ENCODE measurements around the gene SUCLG2.
"Not testable (repeated sequence)": the region's sequence is repeated elsewhere in the genome, so short reads cannot be mapped to it uniquely, and the experiment has no call there.

Gene SUCLG2

DNA sequence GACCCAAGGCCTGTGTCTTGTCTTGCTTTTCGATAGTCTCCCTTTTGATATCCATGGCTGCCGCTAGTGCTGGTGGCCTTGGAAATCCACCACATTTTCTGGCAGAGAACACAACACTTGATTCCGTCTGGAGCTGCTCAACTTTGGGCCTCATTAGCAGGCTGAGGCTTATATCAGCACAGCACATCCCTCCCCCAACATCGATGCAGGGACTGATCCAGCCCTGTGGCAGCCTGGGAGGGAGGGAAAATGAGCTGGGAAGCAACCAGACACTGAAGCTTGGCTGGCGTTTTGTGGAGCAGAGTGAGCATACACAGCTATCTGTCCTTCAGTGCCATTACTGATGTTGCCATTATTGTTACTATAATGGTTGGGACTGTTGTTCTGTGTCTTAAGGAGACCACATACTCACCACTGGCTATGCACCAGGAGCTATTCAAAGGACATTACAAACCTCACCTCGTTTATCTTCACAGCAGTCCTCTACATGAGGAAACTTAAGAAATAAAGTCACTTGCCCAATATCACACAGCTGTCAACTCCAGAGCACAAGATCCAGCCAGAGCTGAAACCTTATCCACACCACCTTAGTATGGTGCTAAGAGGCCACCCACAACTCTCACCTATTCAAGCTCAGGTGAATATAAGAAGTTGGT lies 102.9 kb downstream of the SUCLG2 start:
- no peak for DNase-seq

DNA sequence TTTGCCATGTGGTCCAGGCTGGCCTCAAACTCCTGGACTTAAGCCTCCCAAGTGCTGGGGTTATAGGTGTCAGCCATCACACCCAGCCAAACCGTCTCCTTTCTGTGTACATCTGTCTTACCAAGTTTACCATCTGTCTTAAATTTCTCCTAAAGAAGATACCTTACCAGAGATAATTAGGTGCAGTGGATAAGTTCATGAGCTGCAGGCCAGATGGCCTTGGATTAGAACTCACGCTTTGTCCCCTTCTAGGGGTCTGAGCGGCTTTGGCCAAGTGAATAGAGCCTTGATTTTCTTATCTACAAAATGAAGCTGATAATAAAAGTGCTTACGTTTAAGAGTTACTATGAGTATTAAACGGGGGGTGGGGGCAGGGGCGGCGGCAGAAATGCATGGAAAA lies 103.9 kb downstream of the SUCLG2 start:
- DNase-seq = no peak

DNA sequence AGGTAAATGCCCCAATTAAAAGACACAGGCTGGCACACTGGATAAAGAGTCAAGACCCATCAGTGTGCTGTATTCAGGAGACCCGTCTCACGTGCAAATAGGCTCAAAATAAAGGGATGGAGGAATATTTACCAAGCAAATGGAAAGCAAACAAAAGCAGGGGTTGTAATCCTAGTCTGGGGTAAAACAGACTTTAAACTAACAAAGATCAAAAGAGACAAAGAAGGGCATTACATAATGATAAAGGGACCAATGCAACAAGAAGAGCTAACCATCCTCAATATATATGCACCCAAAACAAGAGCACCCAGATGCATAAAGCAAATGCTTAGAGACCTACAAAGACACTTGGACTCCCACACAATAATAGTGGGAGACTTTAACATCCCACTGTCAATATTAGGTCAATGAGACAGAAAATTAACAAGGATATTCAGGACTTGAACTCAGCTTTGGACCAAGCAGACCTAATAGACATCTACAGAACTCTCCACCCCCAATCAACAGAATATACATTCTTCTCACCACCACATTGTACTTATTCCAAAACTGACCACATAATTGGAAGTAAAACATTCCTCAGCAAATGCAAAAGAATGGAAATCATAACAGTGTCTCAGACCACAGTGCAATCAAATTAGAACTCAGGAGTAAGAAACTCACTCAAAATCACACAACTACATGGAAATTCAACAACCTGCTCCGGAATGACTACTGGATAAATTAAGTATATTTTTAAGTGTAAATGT lies 111.7 kb downstream of the SUCLG2 start:
- DNase-seq = not testable (repeated sequence)

DNA sequence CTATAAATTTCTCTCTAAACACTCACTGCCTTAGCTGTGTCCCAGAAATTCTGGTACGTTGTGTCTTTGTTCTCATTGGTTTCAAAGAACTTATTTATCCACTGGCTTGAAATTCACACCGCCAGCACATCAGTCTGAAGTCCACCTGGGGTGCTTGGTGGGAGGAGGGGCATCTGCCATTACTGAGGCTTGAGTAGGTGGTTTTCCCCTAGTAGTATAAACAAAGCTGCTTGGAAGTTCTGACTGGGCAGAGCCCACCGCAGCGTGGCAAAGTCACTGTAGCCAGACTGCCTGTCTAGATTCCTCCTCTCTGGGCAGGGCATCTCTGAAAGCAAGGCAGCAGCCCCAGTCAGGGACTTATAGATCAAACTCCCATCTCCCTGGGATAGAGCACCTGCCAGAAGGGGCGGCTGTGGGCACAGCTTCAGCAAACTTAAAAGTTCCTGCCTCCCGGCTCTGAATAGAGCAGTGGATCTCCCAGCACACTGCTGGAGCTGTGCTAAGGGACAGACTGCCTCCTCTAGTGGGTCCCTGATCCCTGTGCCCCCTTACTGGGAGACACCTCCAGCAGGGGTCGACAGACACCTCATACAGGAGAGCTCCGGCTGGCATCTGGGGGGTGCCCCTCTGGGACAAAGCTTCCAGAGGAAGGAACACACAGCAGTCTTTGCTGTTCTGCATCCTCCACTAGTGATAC lies 114.1 kb downstream of the SUCLG2 start:
- DNase-seq = no peak

DNA sequence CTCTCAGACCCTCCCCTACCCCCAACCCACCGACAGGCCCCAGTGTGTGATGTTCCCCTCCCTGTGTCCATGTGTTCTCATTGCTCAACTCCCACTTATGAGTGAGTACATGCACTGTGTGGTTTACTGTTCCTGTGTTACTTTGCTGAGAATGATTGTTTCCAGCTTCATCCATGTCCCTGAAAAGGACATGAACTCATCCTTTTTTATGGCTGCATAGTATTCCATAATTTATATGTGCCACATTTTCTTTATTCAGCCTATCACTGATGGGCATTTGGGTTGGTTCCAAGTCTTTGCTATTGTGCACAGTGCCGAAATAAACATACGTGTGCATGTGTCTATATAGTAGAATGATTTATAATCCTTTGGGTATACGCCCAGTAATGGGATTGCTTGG lies 117.2 kb downstream of the SUCLG2 start:
- not testable (repeated sequence) for DNase-seq

DNA sequence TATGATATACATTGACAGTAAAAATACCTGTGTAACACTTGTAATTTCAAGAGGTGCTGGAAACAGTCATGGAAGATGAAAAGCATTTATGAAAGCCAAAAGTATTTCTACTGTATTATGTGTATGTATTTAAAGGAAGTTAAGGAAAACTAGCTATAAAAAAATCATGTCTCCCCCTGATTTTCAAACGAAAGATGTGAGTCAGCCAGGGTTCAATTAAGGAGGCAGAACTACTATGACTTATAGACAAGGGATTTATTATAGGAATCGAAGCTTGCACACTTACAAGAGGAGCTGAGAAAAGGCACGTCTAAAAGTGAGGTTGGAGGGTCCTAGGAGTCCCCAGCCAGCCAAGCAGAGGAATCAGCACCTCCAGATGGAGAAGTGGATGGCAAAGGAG lies 119.4 kb downstream of the SUCLG2 start:
- DNase-seq = no peak

DNA sequence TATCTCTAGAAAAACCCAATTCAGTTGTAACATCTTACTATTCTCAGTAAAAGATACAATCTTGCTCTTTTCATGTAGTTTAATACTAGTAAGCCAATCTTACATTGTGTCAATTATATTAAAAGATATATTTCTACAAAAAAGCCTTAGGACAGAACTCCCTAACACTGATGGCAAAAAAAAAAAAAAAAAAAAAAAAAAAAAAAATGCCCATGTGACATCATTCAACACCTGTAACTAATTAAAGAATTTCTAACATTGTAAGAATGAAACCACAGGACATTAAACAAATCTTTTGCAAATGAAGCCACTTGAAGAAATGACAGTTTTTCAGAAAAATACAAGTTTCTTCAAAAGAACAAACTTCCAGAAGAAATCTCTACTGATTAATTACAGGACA lies 119.8 kb downstream of the SUCLG2 start:
- DNase-seq = no peak

DNA sequence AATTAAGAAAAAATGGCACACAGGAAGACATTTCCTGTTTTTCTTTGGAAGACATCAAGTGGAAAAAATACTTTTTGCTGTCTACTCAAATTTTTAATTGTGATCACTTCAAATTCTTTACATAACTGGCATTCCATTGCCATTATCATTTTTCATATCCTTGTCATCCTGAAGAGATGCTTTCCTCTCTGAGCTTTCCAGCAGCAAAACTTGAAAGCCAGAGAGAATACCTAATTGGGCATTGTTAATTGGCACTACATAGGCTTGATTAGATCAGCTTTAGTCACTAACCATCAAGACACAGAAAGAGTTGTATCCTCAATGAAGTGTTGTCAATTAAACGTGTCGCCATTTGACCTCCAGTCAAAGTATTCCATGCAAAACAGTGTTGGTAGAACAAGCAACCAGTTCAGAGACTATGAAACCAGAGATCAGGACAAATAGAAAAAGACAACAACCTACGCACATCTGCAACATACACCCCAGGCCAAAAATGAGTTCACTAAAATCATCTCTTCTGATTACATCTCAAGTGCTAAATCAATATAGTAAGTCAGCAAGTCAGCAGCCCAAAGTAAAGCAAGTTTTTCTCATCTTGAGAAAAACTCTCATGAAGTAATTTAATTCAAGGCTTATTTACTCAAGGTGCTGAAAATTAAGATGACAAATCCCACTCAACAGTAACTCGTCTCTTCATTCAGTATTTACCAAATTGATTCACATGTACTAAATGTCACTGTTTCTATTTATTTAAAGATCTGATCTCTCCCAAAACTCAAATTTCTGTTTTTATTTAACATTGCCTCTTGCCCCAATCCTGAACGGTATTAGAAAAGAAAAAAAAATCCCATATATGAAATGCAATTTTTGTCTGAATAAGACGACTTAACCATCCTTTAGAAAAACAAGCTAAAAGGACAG lies 123.0 kb downstream of the SUCLG2 start:
- DNase-seq = no peak

DNA sequence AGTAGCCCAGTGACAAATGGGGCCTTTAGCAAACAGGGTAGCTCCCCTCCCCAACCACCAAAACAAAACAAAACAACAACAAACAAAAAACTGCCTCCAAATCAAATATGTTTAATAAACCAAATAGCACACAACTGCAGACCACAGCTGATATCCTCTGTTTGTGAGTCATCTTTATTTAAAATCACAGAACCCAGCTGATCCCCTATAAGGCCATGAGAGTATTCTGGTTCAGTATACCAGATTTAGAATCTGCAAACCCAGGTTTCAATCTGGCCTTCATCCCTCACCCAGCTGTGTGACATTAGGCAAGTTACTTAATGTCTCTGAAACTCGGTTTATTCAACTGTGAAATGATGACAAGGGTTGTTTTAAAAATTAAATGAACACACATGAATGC lies 124.5 kb downstream of the SUCLG2 start:
- DNase-seq = no peak

DNA sequence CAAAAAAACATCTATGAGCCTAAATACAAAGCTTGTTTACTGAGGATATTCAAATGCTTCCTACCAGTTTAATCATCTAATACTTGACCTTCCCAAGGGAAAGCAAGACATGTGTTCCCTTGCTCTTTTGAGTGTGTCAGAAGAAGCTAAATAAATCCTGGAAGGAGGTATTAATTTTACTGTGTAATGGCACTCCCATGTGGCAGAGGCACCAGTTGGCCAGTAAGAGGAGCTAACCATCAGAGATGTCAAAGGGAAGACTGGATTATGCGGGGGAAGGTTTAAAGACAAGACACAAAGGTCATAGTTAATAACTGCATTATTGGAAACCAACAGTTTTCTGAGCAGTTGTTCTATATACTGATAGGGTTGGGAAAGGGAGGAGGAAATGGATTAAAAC lies 125.1 kb downstream of the SUCLG2 start:
- DNase-seq = no peak

DNA sequence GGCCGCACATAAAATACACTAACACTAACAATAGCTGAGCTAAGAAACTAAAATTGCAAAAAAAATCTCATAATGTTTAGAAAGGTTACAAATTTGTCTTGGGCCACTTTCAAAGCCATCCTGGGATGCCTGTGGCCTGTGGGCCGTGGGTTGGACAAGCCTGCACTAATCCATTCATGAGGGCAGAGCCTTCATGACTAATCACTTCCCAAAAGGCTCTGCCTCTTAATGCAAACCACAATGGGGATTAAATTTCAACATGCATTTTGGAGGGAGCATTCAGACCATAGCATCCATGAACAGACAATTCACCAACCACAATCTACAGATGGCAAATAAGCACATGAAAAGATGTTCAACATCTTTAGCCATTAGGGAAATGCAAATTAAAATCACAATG lies 128.2 kb downstream of the SUCLG2 start:
- no peak for DNase-seq

DNA sequence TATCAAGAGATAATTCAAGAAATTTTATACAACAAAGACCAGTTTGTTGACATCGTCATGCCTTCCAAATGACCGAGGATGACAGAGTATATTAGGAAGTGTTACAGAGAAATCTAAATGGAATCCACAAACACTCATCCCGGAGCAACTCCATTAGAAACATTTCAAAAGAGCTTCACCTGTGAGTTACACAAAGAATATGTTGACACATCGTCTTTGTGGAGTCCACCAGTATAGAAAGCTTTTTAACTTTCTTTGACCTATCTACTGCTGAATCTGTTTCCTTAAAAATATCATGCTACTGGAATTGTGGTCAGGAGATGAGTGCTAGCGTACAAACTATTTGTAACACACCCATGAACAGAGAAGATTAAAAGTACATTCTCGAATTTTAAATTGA lies 130.4 kb downstream of the SUCLG2 start:
- DNase-seq = no peak

DNA sequence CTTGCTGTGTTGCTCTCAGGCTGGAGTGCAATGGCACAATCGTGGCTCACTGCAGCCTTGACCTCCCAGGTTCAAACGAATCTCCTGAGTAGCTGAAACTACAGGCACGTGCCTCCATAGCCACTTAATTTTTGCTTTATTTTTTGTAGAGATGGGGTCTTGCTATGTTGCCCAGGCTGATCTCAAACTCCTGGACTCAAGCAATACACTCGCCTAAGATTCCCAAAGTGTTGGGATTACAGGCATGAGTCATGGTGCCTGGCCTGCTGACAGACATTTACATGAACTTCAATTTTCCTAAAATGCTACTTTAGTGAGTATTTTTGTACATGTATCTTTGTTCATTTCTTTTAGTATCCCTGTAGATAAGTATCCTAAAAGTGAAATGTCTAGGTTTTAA lies 132.3 kb downstream of the SUCLG2 start:
- DNase-seq = no peak

DNA sequence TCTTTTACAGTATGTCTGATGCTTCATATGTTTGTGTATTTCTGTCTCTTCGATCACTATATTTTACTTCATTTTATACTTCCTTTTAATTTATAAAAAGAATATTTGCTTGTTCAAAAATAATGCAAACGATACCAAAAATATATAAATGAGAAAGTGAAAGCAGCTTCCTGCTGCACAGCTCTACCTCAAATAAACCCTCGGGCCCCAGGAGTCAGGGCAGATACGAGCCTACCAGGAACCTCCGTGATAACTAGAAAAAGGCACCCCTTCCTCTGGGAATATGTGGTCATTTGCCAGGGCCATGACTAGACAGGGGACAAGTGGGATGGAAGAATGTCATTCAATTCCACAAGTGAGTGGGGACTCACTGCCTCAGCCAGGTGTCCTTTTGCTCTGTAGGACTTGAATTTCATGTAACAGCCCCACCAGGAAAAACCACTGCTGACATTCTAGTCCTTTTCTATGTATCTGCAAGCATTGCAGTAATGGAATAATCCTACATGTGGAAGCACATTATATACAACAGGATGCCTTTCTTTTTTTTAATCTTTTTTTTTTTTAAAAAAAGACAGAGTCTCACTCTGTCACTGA lies 133.3 kb downstream of the SUCLG2 start:
- DNase-seq = no peak

DNA sequence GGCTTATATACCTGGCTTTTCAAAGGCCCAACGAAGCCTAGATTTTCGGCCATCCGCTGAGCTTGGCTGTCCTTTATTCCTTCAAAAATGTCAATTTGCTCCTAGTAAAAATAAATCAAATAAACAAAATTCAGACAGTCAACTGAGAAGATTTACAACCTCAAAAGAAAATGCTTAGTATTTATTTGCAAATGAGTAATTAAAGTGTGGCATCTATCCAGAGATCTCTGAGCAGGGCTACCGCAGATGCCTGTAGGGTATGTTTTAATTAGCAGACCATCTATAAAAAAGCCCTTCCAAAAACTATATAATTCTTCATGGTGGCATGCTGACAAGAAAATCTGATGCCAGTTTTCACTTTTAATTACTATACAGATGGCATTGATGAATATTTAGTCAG lies 136.2 kb downstream of the SUCLG2 start:
- no peak for DNase-seq

DNA sequence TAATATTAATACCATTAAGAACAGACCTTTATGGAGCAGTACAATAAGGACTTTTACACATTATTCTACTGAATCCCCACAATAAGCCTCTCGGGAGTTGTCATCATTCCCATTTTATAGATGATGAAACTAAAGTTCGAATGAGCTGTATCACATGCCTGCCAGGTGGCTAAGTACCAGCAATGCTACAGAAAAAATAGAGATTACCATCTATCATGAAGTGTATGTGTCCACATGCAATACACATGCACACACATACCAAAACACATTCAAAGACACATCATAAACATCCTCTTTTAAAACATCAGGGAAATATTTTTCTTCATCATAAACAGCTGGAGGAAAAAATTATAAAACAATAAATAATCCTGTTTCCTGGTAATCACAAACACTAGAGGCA lies 136.6 kb downstream of the SUCLG2 start:
- DNase-seq = no peak

DNA sequence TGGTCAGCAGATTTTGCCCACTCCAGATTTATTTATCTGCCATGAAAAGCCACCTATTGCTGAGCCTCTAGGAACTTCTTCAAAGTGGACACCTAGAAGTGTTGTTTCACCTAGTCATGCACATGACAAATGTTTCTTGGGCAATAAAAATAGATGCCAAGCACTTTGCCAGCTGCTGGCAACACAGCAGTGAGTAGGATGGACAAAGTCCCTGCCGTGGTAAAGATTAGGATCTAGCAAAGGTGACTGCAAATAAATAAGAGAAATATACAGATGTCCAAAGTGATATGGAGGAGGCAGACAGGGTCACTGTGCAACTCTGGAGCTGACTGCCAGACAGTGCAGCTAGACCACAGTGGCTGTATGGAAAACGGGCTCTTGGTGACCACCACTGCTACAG lies 137.9 kb downstream of the SUCLG2 start:
- DNase-seq = no peak

DNA sequence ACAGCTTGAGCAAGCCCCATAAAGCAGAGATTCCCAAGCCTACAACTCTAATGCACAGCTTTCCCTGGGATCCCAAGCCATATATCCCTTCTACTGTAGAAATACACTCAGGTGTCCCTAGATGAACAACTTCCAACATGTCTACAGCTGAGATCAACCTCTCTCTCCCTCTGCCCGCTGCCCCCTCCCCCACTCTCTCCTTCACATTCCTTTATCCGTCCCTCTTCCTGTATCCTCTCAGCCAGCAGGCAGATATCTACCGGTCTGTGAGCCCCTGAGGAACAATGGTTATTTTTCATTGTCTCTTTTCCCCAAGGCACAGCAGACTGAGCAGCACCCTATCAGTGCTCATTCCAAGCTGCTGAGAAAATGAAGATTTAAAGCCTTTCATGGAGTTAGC lies 138.6 kb downstream of the SUCLG2 start:
- DNase-seq = no peak

DNA sequence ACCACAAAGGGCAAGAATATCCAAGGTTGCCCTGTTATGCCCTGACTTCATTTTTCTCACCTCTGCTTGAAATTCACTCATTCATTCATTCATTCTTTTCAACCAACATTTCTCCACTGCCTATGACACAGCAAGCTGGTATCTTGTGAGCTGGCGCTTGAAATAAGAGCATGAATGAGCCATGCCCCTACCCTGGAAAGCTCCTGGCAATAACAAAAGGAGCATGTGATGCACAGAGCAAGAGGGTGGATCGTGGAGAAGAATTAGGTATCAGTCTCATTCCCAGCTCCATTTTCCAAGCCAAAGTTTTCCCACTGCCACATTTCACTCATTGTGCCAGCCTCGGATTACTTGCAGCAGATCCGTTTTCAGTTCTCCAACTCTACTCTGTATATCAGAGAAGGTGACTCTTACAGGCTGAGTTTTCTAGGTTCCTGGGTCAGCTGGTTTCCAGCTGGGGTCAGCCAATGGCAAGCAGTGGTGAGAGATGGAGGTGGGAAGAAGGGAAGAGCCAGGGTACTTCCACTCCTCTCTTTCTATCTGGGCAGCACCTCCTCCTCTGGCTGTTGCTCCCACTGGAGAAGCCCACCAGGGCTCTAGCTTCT lies 144.8 kb downstream of the SUCLG2 start:
- DNase-seq = no peak

DNA sequence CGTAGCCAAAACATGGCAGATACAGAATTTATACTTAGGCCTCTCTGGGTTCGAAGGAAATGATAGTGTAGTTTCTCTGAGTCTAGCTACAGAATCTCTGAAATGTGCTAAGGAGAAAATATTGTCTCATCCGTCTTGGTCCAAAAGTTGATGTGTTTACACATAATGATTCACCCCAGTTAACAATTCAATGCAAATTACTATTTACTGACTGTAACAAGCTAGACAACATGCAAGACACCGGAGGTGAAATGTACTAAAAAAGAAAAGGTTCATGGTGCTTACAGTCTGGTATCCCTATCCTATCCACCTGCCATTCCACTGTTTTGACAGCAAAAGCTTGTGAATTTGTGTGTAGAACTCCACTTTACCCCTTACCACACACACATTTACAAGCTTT lies 146.8 kb downstream of the SUCLG2 start:
- DNase-seq = no peak

DNA sequence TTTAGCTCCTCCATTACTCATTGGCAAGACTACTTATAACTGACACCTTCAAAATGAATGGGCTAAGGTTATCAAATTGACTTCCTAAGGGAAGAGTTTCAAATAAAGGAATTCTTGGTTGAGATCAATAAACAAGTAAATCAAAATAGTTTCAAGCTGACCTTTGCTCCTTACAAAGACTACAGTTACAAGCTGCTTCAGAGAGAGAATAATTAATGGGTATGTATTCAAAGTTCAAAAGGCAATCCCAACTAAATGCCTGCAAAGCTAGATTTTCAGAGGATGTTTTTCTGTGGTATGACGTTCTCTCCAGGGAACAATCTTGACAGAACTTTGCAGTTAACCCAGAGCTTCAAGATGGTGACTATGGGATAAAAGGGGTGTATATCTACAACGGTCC lies 153.7 kb downstream of the SUCLG2 start:
- DNase-seq = no peak

DNA sequence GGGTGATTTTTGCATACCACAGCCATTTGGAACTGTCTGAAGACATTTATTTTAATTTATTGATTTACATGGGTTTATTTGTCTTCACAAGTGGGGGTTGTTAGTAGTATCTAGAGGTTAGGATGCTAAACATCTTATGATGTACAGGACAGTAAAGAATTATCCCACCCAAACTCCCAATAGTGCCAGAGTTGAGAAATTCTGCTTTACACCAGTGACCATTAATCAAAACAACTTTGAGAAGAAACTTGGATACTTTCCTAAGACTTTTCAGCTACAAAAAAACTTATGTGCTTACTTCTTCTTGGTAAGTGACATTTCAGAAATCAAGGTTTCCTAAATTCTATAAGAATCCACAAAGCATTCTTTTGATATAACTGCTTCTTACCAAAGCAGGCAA lies 156.7 kb downstream of the SUCLG2 start:
- no peak for DNase-seq
